K562 (cell line): ENCODE measurements around the gene NFATC1. TPM values are rescaled to one million over a fixed set of nuclear protein-coding genes. Genes with fewer than 3 reads are reported as not detected.

Experiments used
- CREB3L1 ChIP-seq: fragments of 450-650 bp; IDR thresholded peaks from 2 replicates; pipeline ENCODE4 v1.6.1; 2014; ENCODE audit warnings: low read depth, mild to moderate bottlenecking, moderate library complexity, borderline replicate concordance
- MTA3 ChIP-seq: fragments of 450-650 bp; formaldehyde crosslinking; IDR thresholded peaks from 2 replicates; pipeline ENCODE4 v1.6.1; 2017; ENCODE audit warnings: mild to moderate bottlenecking, borderline replicate concordance
- SOX6 ChIP-seq: fragments of 450-650 bp; IDR thresholded peaks from 2 replicates; pipeline ENCODE4 v1.6.1; 2014; ENCODE audit warnings: mild to moderate bottlenecking
- TFAP4 ChIP-seq: sonication (generic); formaldehyde crosslinking; IDR thresholded peaks from 2 replicates; pipeline ENCODE4 v1.8.0; 2022; ENCODE audit warnings: missing genetic modification reagents, mild to moderate bottlenecking, moderate library complexity, borderline replicate concordance
- ZNF318 ChIP-seq, 2 experiments: fragments of 450-650 bp; IDR thresholded peaks; 2 replicates each; pipeline ENCODE4 v1.6.1; 2016; ENCODE audit warnings: mild to moderate bottlenecking in 2 of 2, borderline replicate concordance in 1 of 2, low read depth in 1 of 2, moderate library complexity in 1 of 2
- polyA plus RNA-seq, 8 experiments: library from polyadenylated mRNA; depleted of rRNA in 4 of 8; stranded (reverse) in 5 of 8; unstranded in 3 of 8; fragments of >200 nt; fragmentation: Nextera tagmentation in 2 of 8; fragmentation: Illumina TruSeq in 1 of 8; extraction: Ambion mirVana in 2 of 8; extraction: Trizol in 1 of 8; gene quantifications; 2 replicates each; pipeline versions ENCODE4 v1.2.1 to v1.2.3, GENCODE V29; 2011 to 2014; ENCODE audit warnings: inconsistent platforms in 1 of 8, missing spikeins in 1 of 8
- total RNA-seq, 7 experiments: library from RNA; depleted of rRNA in 6 of 7; stranded (reverse); fragments of >200 nt in 6 of 7; fragmentation: Illumina TruSeq in 2 of 7; extraction: Trizol in 2 of 7; gene quantifications; 2 replicates each; pipeline versions ENCODE4 v1.2.1 to v1.2.3, GENCODE V29; 2011 to 2021; ENCODE audit warnings: low replicate concordance in 1 of 7
- TF ChIP-seq, protein P1 (sequence below): sonication (generic); formaldehyde crosslinking; IDR thresholded peaks from 2 replicates; pipeline ENCODE4 v1.8.1; 2023; ENCODE audit warnings: mild to moderate bottlenecking, missing genetic modification reagents
- TF ChIP-seq, protein P2 (sequence below): fragments of 200-800 bp; sonication (Bioruptor generic); IDR thresholded peaks from 2 replicates; pipeline ENCODE4 v1.6.1; 2016; ENCODE audit warnings: missing genetic modification characterization, missing compliant biosample characterization

The NFATC1 gene
- total and polyA plus RNA-seq, 9 of the 15 experiments (the other 6 are each of a cell fraction or from before 2014, with no cell fraction given), result 1.1 to 16.4 (median 2.5) TPM

DNA sequence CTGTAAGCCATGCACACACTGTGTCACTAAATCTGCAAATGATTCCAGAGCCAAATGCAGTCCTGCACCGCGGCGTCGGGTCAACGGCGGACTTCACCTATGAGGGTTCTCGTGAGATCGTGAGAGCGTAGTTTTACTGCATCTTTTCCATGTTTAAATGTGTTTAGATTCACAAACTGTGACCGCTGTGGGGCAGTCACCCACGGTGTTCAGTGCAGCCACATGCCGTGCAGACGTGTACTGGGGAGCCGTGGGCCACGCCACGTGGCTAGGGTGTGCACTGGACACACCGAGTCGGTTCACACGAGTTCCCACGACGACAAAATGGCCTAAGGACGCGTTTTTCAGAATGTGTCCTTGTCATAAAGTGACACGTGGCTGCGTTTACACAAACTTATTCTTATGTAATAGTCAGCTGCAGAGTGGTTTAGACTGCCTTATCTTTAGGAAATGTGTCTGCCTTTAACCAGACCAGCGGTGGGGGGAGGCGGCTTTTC, 34.1 kb downstream of the NFATC1 start (continued):
- TF ChIP-seq, protein P1, sequence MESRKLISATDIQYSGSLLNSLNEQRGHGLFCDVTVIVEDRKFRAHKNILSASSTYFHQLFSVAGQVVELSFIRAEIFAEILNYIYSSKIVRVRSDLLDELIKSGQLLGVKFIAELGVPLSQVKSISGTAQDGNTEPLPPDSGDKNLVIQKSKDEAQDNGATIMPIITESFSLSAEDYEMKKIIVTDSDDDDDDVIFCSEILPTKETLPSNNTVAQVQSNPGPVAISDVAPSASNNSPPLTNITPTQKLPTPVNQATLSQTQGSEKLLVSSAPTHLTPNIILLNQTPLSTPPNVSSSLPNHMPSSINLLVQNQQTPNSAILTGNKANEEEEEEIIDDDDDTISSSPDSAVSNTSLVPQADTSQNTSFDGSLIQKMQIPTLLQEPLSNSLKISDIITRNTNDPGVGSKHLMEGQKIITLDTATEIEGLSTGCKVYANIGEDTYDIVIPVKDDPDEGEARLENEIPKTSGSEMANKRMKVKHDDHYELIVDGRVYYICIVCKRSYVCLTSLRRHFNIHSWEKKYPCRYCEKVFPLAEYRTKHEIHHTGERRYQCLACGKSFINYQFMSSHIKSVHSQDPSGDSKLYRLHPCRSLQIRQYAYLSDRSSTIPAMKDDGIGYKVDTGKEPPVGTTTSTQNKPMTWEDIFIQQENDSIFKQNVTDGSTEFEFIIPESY, result peak; percentile 78
- TF ChIP-seq TFAP4 (CRISPR knock-in tag) (peak; percentile 84), ZNF318 (IDR thresholded peaks at IDR 0.05; ENCODE audit: borderline replicate concordance in 1 of 2, low read depth in 1 of 2) (peak in 1 of 2 experiments; percentile 69; a peak in 2 of 4 replicates), CREB3L1 (peak; percentile 87), SOX6 (0 out of 2 replicates have a peak, but pooled peaks have one; percentile 16), MTA3 (0 out of 2 replicates have a peak, but pooled peaks have one; percentile 15)
- TF ChIP-seq, protein P2, sequence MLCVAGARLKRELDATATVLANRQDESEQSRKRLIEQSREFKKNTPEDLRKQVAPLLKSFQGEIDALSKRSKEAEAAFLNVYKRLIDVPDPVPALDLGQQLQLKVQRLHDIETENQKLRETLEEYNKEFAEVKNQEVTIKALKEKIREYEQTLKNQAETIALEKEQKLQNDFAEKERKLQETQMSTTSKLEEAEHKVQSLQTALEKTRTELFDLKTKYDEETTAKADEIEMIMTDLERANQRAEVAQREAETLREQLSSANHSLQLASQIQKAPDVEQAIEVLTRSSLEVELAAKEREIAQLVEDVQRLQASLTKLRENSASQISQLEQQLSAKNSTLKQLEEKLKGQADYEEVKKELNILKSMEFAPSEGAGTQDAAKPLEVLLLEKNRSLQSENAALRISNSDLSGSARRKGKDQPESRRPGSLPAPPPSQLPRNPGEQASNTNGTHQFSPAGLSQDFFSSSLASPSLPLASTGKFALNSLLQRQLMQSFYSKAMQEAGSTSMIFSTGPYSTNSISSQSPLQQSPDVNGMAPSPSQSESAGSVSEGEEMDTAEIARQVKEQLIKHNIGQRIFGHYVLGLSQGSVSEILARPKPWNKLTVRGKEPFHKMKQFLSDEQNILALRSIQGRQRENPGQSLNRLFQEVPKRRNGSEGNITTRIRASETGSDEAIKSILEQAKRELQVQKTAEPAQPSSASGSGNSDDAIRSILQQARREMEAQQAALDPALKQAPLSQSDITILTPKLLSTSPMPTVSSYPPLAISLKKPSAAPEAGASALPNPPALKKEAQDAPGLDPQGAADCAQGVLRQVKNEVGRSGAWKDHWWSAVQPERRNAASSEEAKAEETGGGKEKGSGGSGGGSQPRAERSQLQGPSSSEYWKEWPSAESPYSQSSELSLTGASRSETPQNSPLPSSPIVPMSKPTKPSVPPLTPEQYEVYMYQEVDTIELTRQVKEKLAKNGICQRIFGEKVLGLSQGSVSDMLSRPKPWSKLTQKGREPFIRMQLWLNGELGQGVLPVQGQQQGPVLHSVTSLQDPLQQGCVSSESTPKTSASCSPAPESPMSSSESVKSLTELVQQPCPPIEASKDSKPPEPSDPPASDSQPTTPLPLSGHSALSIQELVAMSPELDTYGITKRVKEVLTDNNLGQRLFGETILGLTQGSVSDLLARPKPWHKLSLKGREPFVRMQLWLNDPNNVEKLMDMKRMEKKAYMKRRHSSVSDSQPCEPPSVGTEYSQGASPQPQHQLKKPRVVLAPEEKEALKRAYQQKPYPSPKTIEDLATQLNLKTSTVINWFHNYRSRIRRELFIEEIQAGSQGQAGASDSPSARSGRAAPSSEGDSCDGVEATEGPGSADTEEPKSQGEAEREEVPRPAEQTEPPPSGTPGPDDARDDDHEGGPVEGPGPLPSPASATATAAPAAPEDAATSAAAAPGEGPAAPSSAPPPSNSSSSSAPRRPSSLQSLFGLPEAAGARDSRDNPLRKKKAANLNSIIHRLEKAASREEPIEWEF, result no peak
